ENCODE results near the gene AHDC1. TPM values are rescaled to one million over a fixed set of nuclear protein-coding genes. Genes with fewer than 3 reads are reported as not detected.
"Not testable (repeated sequence)": the region's sequence is repeated elsewhere in the genome, so short reads cannot be mapped to it uniquely, and the experiment has no call there.

AHDC1 gene
- total RNA-seq, 2 experiments from 2014 or later, result 15.8 to 18.5 TPM

GRCh38 chr1:27643600-27644368 lies 39.8 kb upstream of the AHDC1 start:
- no peak overlapping the region for H3K27ac Mint-ChIP-seq
- no peak overlapping the region for H3K4me3 Mint-ChIP-seq
- H3K36me3 Mint-ChIP-seq, result no peaks in the 10 kb centered on the region
- H3K9me3 Mint-ChIP-seq (ENCODE audit: low read depth), result no peaks in the 10 kb centered on the region
- CTCF ChIA-PET, result interaction anchor here (0.7 to 2.4 kb wide), 12 partner anchors 10 to 35 kb away, joined by 3 to 21 read pairs (median 5); no protein-coding TSS in a partner anchor
- no peaks in the 10 kb centered on the region for H3K27me3 Mint-ChIP-seq
- peaks cover 15% of the 10 kb centered on the region for H3K4me1 Mint-ChIP-seq
- DNase-seq (peak; percentile 78), ATAC-seq (peak; percentile 95)

GRCh38 chr1:27640514-27640913 lies 36.6 kb upstream of the AHDC1 start:
- not testable (repeated sequence) for H3K4me3 Mint-ChIP-seq; H3K36me3 Mint-ChIP-seq; H3K9me3 Mint-ChIP-seq (ENCODE audit: low read depth); H3K27me3 Mint-ChIP-seq; DNase-seq; H3K27ac Mint-ChIP-seq; ATAC-seq
- H3K4me1 Mint-ChIP-seq, result peaks cover 32% of the 10 kb centered on the region
- CTCF ChIA-PET, result interaction anchor here (0.7 to 3.9 kb wide), 6 partner anchors 9 to 204 kb away, joined by 3 to 20 read pairs (median 4); no protein-coding TSS in a partner anchor

GRCh38 chr1:27638805-27639204 lies 34.9 kb upstream of the AHDC1 start:
- H3K36me3 Mint-ChIP-seq, result no peaks in the 10 kb centered on the region
- no peaks in the 10 kb centered on the region for H3K27me3 Mint-ChIP-seq
- DNase-seq (no peak), ATAC-seq (no peak)
- no peak overlapping the region for H3K27ac Mint-ChIP-seq
- H3K9me3 Mint-ChIP-seq (ENCODE audit: low read depth), result no peaks in the 10 kb centered on the region
- peaks cover 37% of the 10 kb centered on the region for H3K4me1 Mint-ChIP-seq
- no peak overlapping the region for H3K4me3 Mint-ChIP-seq
- CTCF ChIA-PET, result interaction anchor here (0.5 to 3.9 kb wide), 9 partner anchors 9 to 342 kb away, joined by 3 to 20 read pairs (median 4); no protein-coding TSS in a partner anchor

DNA sequence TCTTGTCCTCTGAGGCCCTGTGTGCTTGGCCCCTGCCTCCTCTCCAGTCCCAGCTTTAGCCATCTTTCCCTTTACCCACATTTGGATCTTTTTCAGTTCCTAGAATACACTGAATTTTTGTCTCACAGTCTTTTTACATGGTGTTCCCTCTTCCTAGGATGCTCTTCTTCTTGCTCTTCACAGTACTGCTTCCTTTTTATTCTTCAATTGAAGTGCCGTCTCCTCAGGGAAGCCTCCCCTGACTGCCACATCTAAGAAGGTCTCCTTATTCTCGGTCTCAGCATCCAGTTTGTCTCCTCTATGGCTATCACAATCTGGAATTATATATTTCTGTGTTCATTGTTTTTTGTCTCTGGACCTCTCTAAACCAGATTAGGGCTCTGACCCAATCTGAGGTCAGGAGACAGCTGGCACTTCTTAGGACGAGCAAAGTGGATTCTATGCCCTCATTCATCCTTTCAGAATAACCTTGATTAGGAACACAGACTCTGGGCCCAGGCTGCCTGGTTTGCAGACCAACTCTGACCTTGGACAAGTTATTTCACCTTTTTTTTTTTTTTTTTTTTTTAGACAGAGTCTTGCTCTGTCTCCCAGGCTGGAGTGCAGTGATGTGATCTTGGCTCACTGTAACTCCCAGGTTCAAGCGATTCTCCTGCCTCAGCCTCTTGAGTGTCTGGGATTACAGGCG lies 34.2 kb upstream of the AHDC1 start:
- ATAC-seq (no peak), DNase-seq (no peak)
- H3K27me3 Mint-ChIP-seq, result no peaks in the 10 kb centered on the region
- H3K4me3 Mint-ChIP-seq, result no peak overlapping the region
- H3K27ac Mint-ChIP-seq, result no peak overlapping the region
- H3K4me1 Mint-ChIP-seq, result peaks cover 37% of the 10 kb centered on the region
- no peaks in the 10 kb centered on the region for H3K36me3 Mint-ChIP-seq
- CTCF ChIA-PET, result interaction anchor here (0.5 to 3.9 kb wide), 9 partner anchors 9 to 202 kb away, joined by 3 to 20 read pairs (median 4); no protein-coding TSS in a partner anchor
- no peaks in the 10 kb centered on the region for H3K9me3 Mint-ChIP-seq (ENCODE audit: low read depth)

GRCh38 chr1:27635396-27636142 lies 31.6 kb upstream of the AHDC1 start:
- DNase-seq (no peak), ATAC-seq (no peak)
- H3K9me3 Mint-ChIP-seq (ENCODE audit: low read depth), result no peaks in the 10 kb centered on the region
- CTCF ChIA-PET, result interaction anchor here (0.8 to 0.9 kb wide), 2 partner anchors 15 to 29 kb away, joined by 3 to 4 read pairs; no protein-coding TSS in a partner anchor
- H3K27me3 Mint-ChIP-seq, result no peaks in the 10 kb centered on the region
- no peaks in the 10 kb centered on the region for H3K36me3 Mint-ChIP-seq
- H3K27ac Mint-ChIP-seq, result peak overlapping the region; percentile 25
- H3K4me3 Mint-ChIP-seq, result no peak overlapping the region
- peaks cover 63% of the 10 kb centered on the region for H3K4me1 Mint-ChIP-seq

DNA sequence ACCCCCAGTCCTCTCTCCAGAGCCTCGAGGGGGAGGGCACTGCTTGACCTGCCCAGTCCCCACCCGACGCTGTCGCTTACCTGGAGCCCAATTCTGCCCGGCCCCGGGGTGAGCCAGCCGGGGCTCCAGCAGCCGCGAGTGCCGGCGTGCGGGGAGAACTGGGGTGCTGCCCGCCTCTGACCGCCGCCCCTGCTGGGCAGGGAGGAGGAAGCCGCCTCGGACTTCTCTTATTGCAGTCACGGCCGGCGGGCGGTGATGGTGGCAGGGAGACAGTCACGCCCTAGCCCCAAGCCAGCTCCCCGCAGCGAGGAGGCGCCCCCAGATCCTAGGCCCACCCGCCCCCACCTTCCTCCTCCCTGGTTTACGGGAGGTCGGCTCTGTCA lies 31.0 kb upstream of the AHDC1 start, which contains the start of gene FGR:
TSS of gene FGR (minus strand) at position 201 of the 383 bp plus-strand sequence. CDS start 11,269 bp downstream, outside the sequence.
- CTCF ChIA-PET, result no interaction called here
- Mint-ChIP-seq H3K4me3 (peak within 1 kb of the TSS; percentile 26), H3K4me1 (peaks cover 66% of the 10 kb centered on the region), H3K27ac (peak within 1 kb of the TSS; percentile 27), H3K9me3 (ENCODE audit: low read depth) (no peaks in the 10 kb centered on the region), H3K36me3 (no peaks in the 10 kb centered on the region), H3K27me3 (peaks cover 3% of the 10 kb centered on the region)
- ATAC-seq (no peak), DNase-seq (no peak)

DNA sequence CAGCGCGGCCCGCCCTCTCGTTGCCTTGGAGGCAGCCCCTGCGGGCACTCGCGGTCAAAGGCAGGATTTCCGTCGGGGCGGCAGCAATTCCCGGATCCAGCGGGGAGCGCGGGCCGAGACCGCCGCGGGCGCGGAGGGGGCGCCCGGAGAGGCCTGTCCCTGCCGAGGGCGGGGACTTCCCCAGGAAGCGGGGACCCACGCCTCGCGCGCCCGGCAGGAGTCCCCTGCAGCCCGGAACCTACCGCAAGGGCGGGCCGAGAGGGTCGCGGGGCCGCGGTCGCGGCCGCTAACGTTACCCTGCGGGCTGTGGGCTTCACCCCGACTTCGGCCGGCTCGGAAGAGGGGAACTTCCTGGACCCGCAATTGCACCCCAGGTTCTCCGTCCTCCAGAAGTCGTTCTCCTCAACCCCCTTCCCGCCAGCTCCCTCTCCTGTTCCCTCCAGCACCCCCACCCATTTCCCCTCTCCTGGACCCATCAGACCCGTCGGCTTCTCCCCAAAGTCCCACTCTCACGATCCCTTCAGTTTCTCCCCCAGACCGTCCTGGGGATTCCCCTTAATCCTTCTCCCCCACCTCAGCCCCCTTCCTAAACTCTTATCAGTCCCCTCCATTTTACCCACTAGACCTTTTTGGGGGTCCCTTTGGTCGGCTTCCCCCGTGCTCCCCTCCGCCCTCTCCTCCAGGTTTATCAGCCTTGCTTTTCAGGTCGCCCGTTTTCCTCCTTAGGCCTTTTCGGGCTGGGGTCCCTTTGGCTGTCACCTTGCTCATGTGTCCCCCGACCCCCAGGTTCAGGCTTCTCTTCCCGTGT lies 30.4 kb upstream of the AHDC1 start:
- Mint-ChIP-seq H3K4me3 (peak overlapping the region; percentile 26), H3K4me1 (peaks cover 70% of the 10 kb centered on the region), H3K27ac (peak overlapping the region; percentile 27), H3K36me3 (no peaks in the 10 kb centered on the region), H3K9me3 (ENCODE audit: low read depth) (no peaks in the 10 kb centered on the region), H3K27me3 (peaks cover 7% of the 10 kb centered on the region)
- CTCF ChIA-PET, result no interaction called here
- DNase-seq (peak; percentile 64), ATAC-seq (peak; percentile 46)

DNA sequence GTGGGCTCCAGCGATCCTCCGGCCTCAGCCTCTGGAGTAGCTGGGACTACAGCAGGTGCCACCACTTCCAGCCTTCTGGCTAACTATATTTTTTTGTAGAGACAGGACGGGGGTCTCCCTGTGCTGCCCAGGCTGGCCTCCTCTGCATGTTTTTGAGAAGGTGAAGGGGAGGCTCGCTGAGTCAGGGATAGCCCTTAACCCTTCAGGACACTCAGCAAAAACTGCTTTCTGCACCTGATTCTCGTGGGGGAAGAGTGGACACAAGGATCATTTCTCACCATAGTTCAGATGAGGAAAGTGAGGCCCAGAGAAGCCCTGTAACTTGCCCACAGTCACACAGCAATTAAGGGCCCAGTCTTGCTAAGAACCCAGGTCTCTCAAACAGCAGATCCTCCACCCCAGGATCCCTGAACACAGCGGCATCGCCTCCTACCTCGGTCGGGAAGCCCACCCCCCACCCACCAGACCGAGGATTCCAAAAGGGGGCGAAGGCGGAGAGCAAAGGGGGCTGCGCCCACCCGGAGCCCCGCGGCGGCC lies 29.8 kb upstream of the AHDC1 start:
- ATAC-seq, result no peak
- CTCF ChIA-PET, result interaction anchor here (1.0 to 6.2 kb wide), 4 partner anchors 26 to 29 kb away, joined by 4 to 32 read pairs (median 4); no protein-coding TSS in a partner anchor
- Mint-ChIP-seq H3K4me1 (peaks cover 72% of the 10 kb centered on the region), H3K4me3 (peak overlapping the region; percentile 47), H3K9me3 (ENCODE audit: low read depth) (no peaks in the 10 kb centered on the region), H3K27ac (peak overlapping the region; percentile 82), H3K36me3 (no peaks in the 10 kb centered on the region), H3K27me3 (peaks cover 9% of the 10 kb centered on the region)
- no peak for DNase-seq

DNA sequence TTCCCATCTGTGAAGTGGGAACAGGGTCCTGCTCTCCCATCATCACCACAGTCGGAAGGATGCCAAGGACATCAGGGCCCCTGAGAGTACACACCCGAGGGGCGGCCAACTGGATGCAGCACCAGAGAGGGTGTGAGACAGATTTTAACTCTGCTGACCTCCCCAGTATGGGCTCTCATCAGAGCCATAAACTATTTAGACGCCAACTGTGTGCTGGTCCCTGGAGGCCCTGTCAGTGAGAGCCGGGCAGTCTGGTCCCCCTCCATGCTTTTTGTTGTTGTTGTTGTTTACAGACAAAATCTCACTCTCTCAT lies 29.3 kb upstream of the AHDC1 start:
- CTCF ChIA-PET, result interaction anchor here (1.0 to 6.2 kb wide), 5 partner anchors 12 to 29 kb away, joined by 3 to 32 read pairs (median 4); no protein-coding TSS in a partner anchor
- DNase-seq (no peak), ATAC-seq (peak; percentile 10)
- no peaks in the 10 kb centered on the region for H3K36me3 Mint-ChIP-seq
- no peaks in the 10 kb centered on the region for H3K9me3 Mint-ChIP-seq (ENCODE audit: low read depth)
- H3K4me1 Mint-ChIP-seq, result peaks cover 74% of the 10 kb centered on the region
- H3K4me3 Mint-ChIP-seq, result peak overlapping the region; percentile 47
- peak overlapping the region; percentile 82 for H3K27ac Mint-ChIP-seq
- H3K27me3 Mint-ChIP-seq, result peaks cover 9% of the 10 kb centered on the region

- Mint-ChIP-seq H3K9me3 (ENCODE audit: low read depth) (no peaks in the 10 kb centered on the region), H3K27ac (peak overlapping the region; percentile 82), H3K4me3 (peak overlapping the region; percentile 37), H3K27me3 (peaks cover 9% of the 10 kb centered on the region), H3K4me1 (peaks cover 71% of the 10 kb centered on the region), H3K36me3 (no peaks in the 10 kb centered on the region)
- ATAC-seq, result peak; percentile 74
- CTCF ChIA-PET, result interaction anchor here (1.0 to 6.2 kb wide), 7 partner anchors 11 to 30 kb away, joined by 3 to 32 read pairs (median 5); no protein-coding TSS in a partner anchor
- DNase-seq, result peak; percentile 85
Observed at GRCh38 chr1:27632387-27633297, 28.7 kb upstream of the AHDC1 start.

DNA sequence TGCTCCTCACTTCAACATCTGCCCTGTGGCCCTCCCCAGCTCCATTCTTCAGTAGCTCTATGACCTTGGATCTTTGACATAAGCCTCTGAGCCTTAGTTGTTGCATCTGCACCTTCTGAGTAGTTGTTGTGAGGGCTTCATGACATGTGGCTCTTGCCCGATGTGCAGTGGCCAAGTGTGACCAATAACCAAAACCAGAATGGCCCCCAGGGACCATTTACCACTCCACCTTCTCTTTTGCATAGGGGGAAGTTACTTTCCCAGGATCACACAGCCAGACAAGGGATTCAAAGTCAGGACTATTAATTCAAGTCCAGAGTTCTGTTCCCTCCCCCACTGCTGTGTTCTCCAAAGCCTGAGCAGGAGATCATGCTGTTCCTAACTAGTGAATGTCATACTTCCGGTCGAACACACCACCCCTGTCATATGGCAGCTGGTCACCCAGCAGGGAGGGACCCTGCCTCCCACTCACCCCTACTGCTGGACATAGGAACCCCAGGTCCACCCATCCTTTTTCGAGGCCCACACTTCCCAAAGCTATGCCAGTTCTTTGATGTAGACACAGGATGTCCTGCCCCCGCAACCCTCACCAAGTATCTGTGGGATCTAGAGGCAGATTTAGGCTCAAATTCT lies 27.0 kb upstream of the AHDC1 start:
- Mint-ChIP-seq H3K4me1 (peaks cover 68% of the 10 kb centered on the region), H3K9me3 (ENCODE audit: low read depth) (no peaks in the 10 kb centered on the region), H3K27me3 (peaks cover 9% of the 10 kb centered on the region), H3K27ac (peak overlapping the region; percentile 3), H3K36me3 (no peaks in the 10 kb centered on the region), H3K4me3 (no peak overlapping the region)
- ATAC-seq (no peak), DNase-seq (no peak)
- CTCF ChIA-PET, result interaction anchor here (1.0 to 6.2 kb wide), 10 partner anchors 11 to 74 kb away, joined by 4 to 32 read pairs (median 6); partner anchors contain the start of gene AHDC1
